Uterus (tissue), 2 donors: ENCODE results near the gene ADRA2C.
A peak's percentile ranks its signal among the peaks of the same experiment; 100 is the strongest.

Experiments used
- CTCF ChIP-seq, 4 experiments: fragments of 200-600 bp in 2 of 4; fragments of 450-650 bp in 2 of 4; sonication (generic) in 2 of 4; IDR thresholded peaks; one replicate each; pipeline ENCODE4 v1.5.1; 2016 to 2019; ENCODE audit warnings: antibody characterized with exemption in 4 of 4, mild to moderate bottlenecking in 2 of 4, moderate library complexity in 1 of 4
- POLR2A ChIP-seq, 2 donors: fragments of 450-650 bp; IDR thresholded peaks; one replicate each; pipeline ENCODE4 v1.6.1; 2016; ENCODE audit warnings: antibody characterized with exemption in 2 of 2, mild to moderate bottlenecking in 1 of 2, moderate library complexity in 1 of 2

- TF ChIP-seq CTCF (IDR thresholded peaks at IDR 0.05) = peak in 3 of 4 experiments; percentile 32 to 57 (median 33)
- TF ChIP-seq POLR2A (IDR thresholded peaks at IDR 0.05) = no peak
Observed at GRCh38 chr4:3783693-3784306, 17.6 kb downstream of the ADRA2C start.
